KMS-11 (cell line): Measurements from ENCODE around the gene TMEM119.
A peak's percentile ranks its signal among the peaks of the same experiment; 100 is the strongest.

Experiments
- H2AFZ ChIP-seq: fragments of 200-600 bp; sonication (generic); 2 replicates; pipeline ENCODE4 v1.6.1; 2016; ENCODE audit warnings: antibody characterized with exemption, mixed run types, low read depth
- H3K27ac ChIP-seq: fragments of 200-600 bp; sonication (generic); 2 replicates; pipeline ENCODE4 v1.6.1; 2016; ENCODE audit warnings: mild to moderate bottlenecking, mixed run types
- H3K27me3 ChIP-seq: fragments of 200-600 bp; sonication (generic); 2 replicates; pipeline ENCODE4 v1.6.1; 2017; ENCODE audit warnings: mild to moderate bottlenecking, low read depth, mixed run types, moderate library complexity; ENCODE audit not compliant: insufficient read depth
- H3K36me3 ChIP-seq: fragments of 200-600 bp; sonication (generic); 2 replicates; pipeline ENCODE4 v1.6.1; 2017; ENCODE audit warnings: mild to moderate bottlenecking, mixed run types; ENCODE audit not compliant: insufficient read depth
- H3K4me1 ChIP-seq: fragments of 200-600 bp; sonication (generic); 2 replicates; pipeline ENCODE4 v1.6.1; 2016; ENCODE audit warnings: mild to moderate bottlenecking, low read depth, mixed run types; ENCODE audit not compliant: poor library complexity, severe bottlenecking
- H3K4me2 ChIP-seq: fragments of 200-600 bp; sonication (generic); 2 replicates; pipeline ENCODE4 v1.7.0; 2016; ENCODE audit warnings: mild to moderate bottlenecking, mixed run types
- H3K4me3 ChIP-seq: fragments of 200-600 bp; sonication (generic); IDR thresholded peaks from 2 replicates; pipeline ENCODE4 v1.6.1; 2017; ENCODE audit warnings: low read depth, low read length, mixed read lengths; ENCODE audit not compliant: insufficient read depth
- H3K79me2 ChIP-seq: fragments of 200-600 bp; sonication (generic); 2 replicates; pipeline ENCODE4 v1.6.1; 2016; ENCODE audit warnings: low read depth, mixed run types; ENCODE audit not compliant: insufficient read depth
- H3K9ac ChIP-seq: fragments of 200-600 bp; sonication (generic); 2 replicates; pipeline ENCODE4 v1.6.1; 2016; ENCODE audit warnings: mild to moderate bottlenecking, mixed run types
- H4K20me1 ChIP-seq: fragments of 200-600 bp; sonication (generic); 2 replicates; pipeline ENCODE4 v1.6.1; 2016; ENCODE audit warnings: mild to moderate bottlenecking, mixed run types; ENCODE audit not compliant: insufficient read depth
- TF ChIP-seq, protein P1 (sequence below): fragments of 200-600 bp; sonication (generic); conservative IDR thresholded peaks from 2 replicates; pipeline ENCODE4 v1.6.1; 2017; ENCODE audit warnings: low read depth, mild to moderate bottlenecking, antibody characterized with exemption, low read length, moderate library complexity, mixed read lengths

The TMEM119 gene

DNA sequence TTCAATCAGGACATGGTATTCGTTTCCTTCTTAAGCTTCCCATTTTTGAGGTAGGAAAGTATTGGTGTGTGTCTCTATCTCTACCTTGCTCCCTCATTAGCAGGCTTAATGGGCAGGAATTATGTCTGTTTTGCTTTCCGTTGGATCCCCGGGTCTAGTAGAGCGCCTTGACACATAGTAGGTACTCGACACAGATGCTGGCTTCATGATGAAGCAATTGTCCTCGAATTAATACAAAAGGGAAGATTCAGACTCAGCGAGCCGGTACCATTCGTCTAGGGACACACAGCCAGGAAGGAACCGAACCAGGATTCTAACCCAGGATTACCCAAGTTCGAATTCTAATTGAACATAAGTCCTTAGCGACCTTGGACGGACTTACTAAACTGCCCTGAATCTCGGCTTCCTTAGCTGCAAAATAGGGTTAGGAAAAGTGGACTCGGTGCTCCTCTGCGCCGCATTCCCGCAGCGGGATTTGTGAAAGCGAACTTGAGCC is 36.0 kb downstream of the TMEM119 start:
- peak overlapping the region; percentile 88 for H3K9ac ChIP-seq
- H3K27me3 ChIP-seq = no peaks in the 10 kb centered on the region
- H4K20me1 ChIP-seq = no peaks in the 10 kb centered on the region
- TF ChIP-seq, protein P1, sequence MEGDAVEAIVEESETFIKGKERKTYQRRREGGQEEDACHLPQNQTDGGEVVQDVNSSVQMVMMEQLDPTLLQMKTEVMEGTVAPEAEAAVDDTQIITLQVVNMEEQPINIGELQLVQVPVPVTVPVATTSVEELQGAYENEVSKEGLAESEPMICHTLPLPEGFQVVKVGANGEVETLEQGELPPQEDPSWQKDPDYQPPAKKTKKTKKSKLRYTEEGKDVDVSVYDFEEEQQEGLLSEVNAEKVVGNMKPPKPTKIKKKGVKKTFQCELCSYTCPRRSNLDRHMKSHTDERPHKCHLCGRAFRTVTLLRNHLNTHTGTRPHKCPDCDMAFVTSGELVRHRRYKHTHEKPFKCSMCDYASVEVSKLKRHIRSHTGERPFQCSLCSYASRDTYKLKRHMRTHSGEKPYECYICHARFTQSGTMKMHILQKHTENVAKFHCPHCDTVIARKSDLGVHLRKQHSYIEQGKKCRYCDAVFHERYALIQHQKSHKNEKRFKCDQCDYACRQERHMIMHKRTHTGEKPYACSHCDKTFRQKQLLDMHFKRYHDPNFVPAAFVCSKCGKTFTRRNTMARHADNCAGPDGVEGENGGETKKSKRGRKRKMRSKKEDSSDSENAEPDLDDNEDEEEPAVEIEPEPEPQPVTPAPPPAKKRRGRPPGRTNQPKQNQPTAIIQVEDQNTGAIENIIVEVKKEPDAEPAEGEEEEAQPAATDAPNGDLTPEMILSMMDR = no peak
- peaks cover 50% of the 10 kb centered on the region for H3K79me2 ChIP-seq
- H3K4me2 ChIP-seq = peak overlapping the region; percentile 96
- peak overlapping the region; percentile 56 for H2AFZ ChIP-seq
- peak overlapping the region; percentile 88 for H3K27ac ChIP-seq
- no peaks in the 10 kb centered on the region for H3K36me3 ChIP-seq
- H3K4me3 ChIP-seq = no peak overlapping the region
- H3K4me1 ChIP-seq = peaks cover 47% of the 10 kb centered on the region

GRCh38 chr12:108560752-108561719 is 36.8 kb downstream of the TMEM119 start, which contains the start of gene SART3:
Gene SART3, minus strand, starts transcription at chr12:108561173. Its CDS starts 19 bp downstream, at chr12:108561154.
- Histone ChIP-seq H3K4me1 (peaks cover 38% of the 10 kb centered on the region), H3K79me2 (peaks cover 58% of the 10 kb centered on the region)

GRCh38 chr12:108560321-108560721 is 37.6 kb downstream of the TMEM119 start:
- Histone ChIP-seq H3K27me3 (no peaks in the 10 kb centered on the region), H3K4me3 (no peak overlapping the region), H3K4me1 (peaks cover 31% of the 10 kb centered on the region), H3K36me3 (no peaks in the 10 kb centered on the region), H3K27ac (peak overlapping the region; percentile 88), H3K4me2 (peak overlapping the region; percentile 96), H2AFZ (no peak overlapping the region), H4K20me1 (no peaks in the 10 kb centered on the region), H3K79me2 (peaks cover 64% of the 10 kb centered on the region), H3K9ac (peak overlapping the region; percentile 88; the same call in 1 of the 2 replicates)
- TF ChIP-seq, protein P1 = no peak

More at GRCh38 chr12:108560752-108561719, 36.8 kb downstream of the TMEM119 start, which contains the start of gene SART3:
- H3K27ac ChIP-seq = peak within 1 kb of the TSS; percentile 88
- peak within 1 kb of the TSS; percentile 88 for H3K9ac ChIP-seq
- H3K4me2 ChIP-seq = peak within 1 kb of the TSS; percentile 96
- H4K20me1 ChIP-seq = no peaks in the 10 kb centered on the region
- H3K27me3 ChIP-seq = no peaks in the 10 kb centered on the region
- no peaks in the 10 kb centered on the region for H3K36me3 ChIP-seq
- TF ChIP-seq, protein P1 = no peak
- no peak within 1 kb of the TSS for H3K4me3 ChIP-seq
- peak within 1 kb of the TSS; percentile 56 for H2AFZ ChIP-seq

DNA sequence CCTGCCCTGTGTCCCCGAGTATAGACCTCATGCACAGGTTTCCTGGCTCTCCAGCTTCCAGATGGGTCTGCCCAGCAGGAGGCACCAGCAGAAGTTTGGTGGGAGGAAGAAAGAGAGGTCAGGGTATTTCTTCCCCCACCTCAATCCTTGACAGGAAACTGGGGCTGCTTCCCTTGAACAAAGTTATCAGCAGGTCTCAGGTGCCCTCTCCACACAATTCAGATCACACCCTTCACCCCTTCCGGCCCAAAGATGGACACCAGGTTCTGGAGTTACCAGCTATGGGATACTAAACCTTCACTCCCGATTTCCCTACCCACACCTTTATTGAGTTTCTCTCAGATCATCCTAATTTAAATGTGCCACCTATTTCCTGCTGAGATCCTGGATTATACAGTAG is 38.1 kb downstream of the TMEM119 start:
- Histone ChIP-seq H3K4me3 (no peak overlapping the region), H3K27ac (peak overlapping the region; percentile 88; the same call in 1 of the 2 replicates), H3K9ac (peak overlapping the region; percentile 88; the same call in 1 of the 2 replicates), H3K36me3 (no peaks in the 10 kb centered on the region), H4K20me1 (no peaks in the 10 kb centered on the region), H3K79me2 (peaks cover 70% of the 10 kb centered on the region), H2AFZ (no peak overlapping the region), H3K27me3 (no peaks in the 10 kb centered on the region), H3K4me1 (peaks cover 25% of the 10 kb centered on the region), H3K4me2 (peak overlapping the region; percentile 96)
- TF ChIP-seq, protein P1 = no peak
